Upper lobe of left lung (tissue), 4 donors: ENCODE measurements around the gene ICE1.

ENCODE experiments used
- CTCF ChIP-seq, 6 experiments: fragments of 450-650 bp in 4 of 6; fragments of 200-600 bp in 2 of 6; sonication (generic) in 2 of 6; IDR thresholded peaks; one replicate each; pipeline ENCODE4 v1.5.1; 2016 to 2019; ENCODE audit warnings: antibody characterized with exemption in 6 of 6
- POLR2AphosphoS5 ChIP-seq, 2 donors: sonication (generic); formaldehyde crosslinking; IDR thresholded peaks; one replicate each; pipeline ENCODE4 v1.5.1; 2017; ENCODE audit warnings: antibody characterized with exemption in 2 of 2

GRCh38 chr5:5490774-5491347, 68.4 kb downstream of the ICE1 start:
- no peak for TF ChIP-seq CTCF (IDR thresholded peaks at IDR 0.05)
- TF ChIP-seq POLR2AphosphoS5 (IDR thresholded peaks at IDR 0.05) = no peak
